Measurements from ENCODE around the gene IL2RG.

The IL2RG gene

GRCh38 chrX:71109051-71109450 lies 2.3 kb downstream of the IL2RG start:
- FAIRE-seq (peak; percentile 57), DNase-seq (ENCODE audit: insufficient read length, low spot score) (no peak)

DNA sequence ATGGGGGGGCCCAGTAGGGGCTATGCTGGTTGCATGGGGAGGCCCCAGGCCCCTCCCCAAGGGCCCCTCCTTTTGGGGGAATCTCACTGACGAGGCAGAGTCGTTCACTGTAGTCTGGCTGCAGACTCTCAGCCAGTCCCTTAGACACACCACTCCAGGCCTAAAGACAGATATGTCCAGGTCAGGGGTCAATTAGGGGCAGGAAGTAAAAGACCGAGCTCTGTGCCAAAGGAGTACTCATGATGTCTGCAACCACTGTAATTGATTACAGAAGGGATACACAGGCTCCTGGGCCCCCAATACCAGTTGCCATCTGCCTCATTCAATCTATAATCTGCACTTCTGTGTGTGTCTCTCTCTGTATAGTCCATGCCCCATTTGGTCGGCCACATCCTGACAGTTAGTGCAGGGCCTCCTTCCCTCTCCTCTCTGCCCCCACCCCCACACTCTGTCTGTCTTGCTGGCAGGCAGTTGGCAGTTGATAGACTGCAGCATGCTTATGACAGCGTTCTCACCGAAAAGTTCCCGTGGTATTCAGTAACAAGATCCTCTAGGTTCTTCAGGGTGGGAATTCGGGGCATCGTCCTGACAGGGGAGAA lies 3.5 kb downstream of the IL2RG start:
- FAIRE-seq (peak; percentile 64), DNase-seq (ENCODE audit: insufficient read length, low spot score) (no peak)

DNA sequence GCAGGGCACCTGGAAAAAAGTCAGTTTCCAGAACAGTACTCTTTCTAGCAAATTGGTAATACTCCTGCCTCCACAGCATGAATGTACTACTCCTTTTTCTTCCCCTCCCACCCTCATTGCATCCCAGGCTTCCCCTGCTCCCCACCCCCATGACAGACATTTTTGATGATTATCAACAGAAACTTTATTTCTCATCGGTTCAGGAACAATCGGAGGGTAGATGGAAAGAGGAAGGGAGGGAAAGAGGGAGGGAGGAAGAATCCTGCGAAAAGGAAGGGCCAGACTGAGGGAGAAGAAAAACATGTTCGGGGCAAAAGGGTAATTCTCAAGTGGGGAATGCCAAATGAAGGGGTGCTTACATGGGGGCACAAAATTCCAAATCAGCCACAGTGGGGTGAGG lies 4.1 kb downstream of the IL2RG start:
- FAIRE-seq (no peak), DNase-seq (ENCODE audit: insufficient read length, low spot score) (no peak)

- FAIRE-seq (peak; percentile 85), DNase-seq (ENCODE audit: insufficient read length, low spot score) (no peak)
These were observed 5.0 kb downstream of the IL2RG start, which contains the start of gene CXorf65 for GRCh38 chrX:71106427-71106826. Gene CXorf65, minus strand, starts transcription at chrX:71106740. Its CDS starts 184 bp downstream, at chrX:71106556.

- FAIRE-seq (peak; percentile 71), DNase-seq (ENCODE audit: insufficient read length, low spot score) (no peak)
These were observed 5.7 kb downstream of the IL2RG start for GRCh38 chrX:71105628-71106027.

- DNase-seq (ENCODE audit: insufficient read length, low spot score) (no peak), FAIRE-seq (peak; percentile 94)
These were observed 8.0 kb downstream of the IL2RG start for GRCh38 chrX:71103110-71103983.

DNA sequence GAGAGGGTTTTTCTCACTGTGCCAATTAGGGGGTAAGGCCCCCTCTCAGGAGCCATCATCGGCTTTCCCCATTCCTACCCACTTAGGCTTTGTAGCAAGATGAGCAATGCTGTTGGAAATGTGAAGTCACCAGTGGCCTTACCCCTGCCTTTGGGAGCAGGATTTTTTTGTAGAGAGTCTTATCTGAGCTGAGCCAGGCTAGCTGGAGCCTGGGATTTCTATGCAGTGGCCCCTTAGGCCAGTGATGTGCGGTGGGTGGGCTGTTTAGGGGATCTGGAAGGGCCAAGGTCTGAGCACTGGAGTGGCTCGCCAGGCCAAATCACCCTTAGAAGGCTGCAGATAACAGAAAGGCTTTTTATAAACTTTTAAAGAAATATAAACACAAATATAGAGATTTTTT lies 9.1 kb downstream of the IL2RG start:
- FAIRE-seq, result no peak
- DNase-seq (ENCODE audit: insufficient read length, low spot score), result no peak

GRCh38 chrX:71100581-71101505 lies 10.5 kb downstream of the IL2RG start:
- DNase-seq (ENCODE audit: insufficient read length, low spot score), result no peak
- no peak for FAIRE-seq

- no peak for FAIRE-seq
- DNase-seq (ENCODE audit: insufficient read length, low spot score), result no peak
These were observed 11.6 kb downstream of the IL2RG start for GRCh38 chrX:71099736-71100135.

GRCh38 chrX:71098951-71099506 lies 12.3 kb downstream of the IL2RG start:
- FAIRE-seq, result no peak
- no peak for DNase-seq (ENCODE audit: insufficient read length, low spot score)

- FAIRE-seq (no peak), DNase-seq (ENCODE audit: insufficient read length, low spot score) (no peak)
These were observed 13.1 kb downstream of the IL2RG start for GRCh38 chrX:71098302-71098701.

GRCh38 chrX:71096760-71097032 lies 14.7 kb downstream of the IL2RG start:
- DNase-seq (ENCODE audit: insufficient read length, low spot score) (no peak), FAIRE-seq (no peak)

- FAIRE-seq (peak; percentile 86), DNase-seq (ENCODE audit: insufficient read length, low spot score) (no peak)
These were observed 15.2 kb downstream of the IL2RG start for GRCh38 chrX:71095981-71096759.

DNA sequence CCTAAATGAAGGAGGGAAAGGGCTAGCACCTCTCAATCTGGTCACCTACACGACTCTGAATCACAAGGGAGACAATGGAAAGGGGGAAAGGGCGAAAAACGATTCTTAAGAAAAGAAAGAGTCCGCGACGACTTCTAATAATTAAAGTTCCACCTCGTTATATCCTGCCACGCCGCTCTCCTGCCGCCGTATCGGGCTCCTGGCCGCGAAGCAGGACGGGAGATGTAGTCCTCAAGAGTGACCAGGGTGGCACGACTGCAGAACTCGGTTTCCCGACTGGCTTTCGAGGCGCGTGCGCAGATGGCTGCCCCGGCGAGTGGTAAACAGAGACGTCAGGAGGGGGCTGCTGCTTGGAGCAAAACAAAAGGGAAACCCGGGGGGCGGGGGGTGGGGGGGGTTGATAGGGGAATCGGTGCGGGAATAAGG lies 15.8 kb downstream of the IL2RG start, which contains the start of gene FOXO4:
FOXO4 (plus strand) TSS at position 297 of the 426 bp plus-strand sequence. CDS start 678 bp downstream, outside the sequence.
- peak; percentile 56 for DNase-seq (ENCODE audit: insufficient read length, low spot score)
- peak; percentile 89 for FAIRE-seq

- DNase-seq (ENCODE audit: insufficient read length, low spot score), result no peak
- FAIRE-seq, result peak; percentile 77
These were observed 16.3 kb downstream of the IL2RG start for GRCh38 chrX:71095033-71095432.

- DNase-seq (ENCODE audit: insufficient read length, low spot score) (no peak), FAIRE-seq (no peak)
These were observed 20.1 kb downstream of the IL2RG start for GRCh38 chrX:71091263-71091662.

GRCh38 chrX:71085900-71086299 lies 25.5 kb downstream of the IL2RG start:
- no peak for FAIRE-seq

DNA sequence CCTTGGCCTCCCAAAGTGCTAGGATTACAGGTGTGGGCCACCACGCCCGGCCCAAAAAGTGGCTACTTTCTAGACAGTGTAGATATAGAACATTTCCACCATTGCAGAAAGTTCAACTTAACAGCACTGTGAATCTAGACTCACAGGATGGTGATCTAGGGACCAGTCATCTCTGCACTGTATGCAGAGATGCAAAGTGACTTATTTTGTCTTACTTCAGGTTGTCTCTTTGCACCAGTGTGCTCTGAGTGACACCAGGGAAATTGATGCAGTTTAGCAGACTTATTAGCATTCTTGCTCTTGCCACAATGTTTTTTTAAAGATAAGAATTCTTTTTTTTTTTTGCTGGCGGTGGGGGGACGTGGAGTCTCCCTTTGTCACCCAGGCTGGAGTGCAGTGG lies 28.6 kb downstream of the IL2RG start:
- FAIRE-seq (no peak), DNase-seq (ENCODE audit: insufficient read length, low spot score) (no peak)

More at GRCh38 chrX:71085900-71086299, 25.5 kb downstream of the IL2RG start:
- DNase-seq (ENCODE audit: insufficient read length, low spot score), result no peak

GRCh38 chrX:71082124-71082647 lies 29.2 kb downstream of the IL2RG start:
- no peak for FAIRE-seq
- no peak for DNase-seq (ENCODE audit: insufficient read length, low spot score)
